Stimulated activated memory B cell treated with anti-CD40 and anti-IgM and Interleukin-4, amounts not matched to agents 10 μg/mL and 1 μg/mL and 100 μg/mL, for 72 hours (primary cell): Measurements from ENCODE around the gene GLCCI1.
"Not testable (repeated sequence)": the region's sequence is repeated elsewhere in the genome, so short reads cannot be mapped to it uniquely, and the experiment has no call there.

Experiments used
- ATAC-seq: fragments of 150-1000 bp; cut with Tn5 transposase; 2 replicates; pipeline ENCODE4 v1.10.0; 2021
- H3K27ac Mint-ChIP-seq: one replicate; pipeline ENCODE4 v1.8.0; 2022; ENCODE audit warnings: mild to moderate bottlenecking, mixed read lengths
- H3K27me3 Mint-ChIP-seq: one replicate; pipeline ENCODE4 v1.8.0; 2022; ENCODE audit warnings: mixed read lengths
- H3K36me3 Mint-ChIP-seq: one replicate; pipeline ENCODE4 v1.8.0; 2022; ENCODE audit warnings: mixed read lengths
- H3K4me1 Mint-ChIP-seq: one replicate; pipeline ENCODE4 v1.8.0; 2022; ENCODE audit warnings: mixed read lengths
- H3K4me3 Mint-ChIP-seq: one replicate; pipeline ENCODE4 v1.8.0; 2022; ENCODE audit warnings: mild to moderate bottlenecking, moderate library complexity, mixed read lengths
- H3K9me3 Mint-ChIP-seq: one replicate; pipeline ENCODE4 v1.8.0; 2022; ENCODE audit warnings: mixed read lengths

GLCCI1 gene

DNA sequence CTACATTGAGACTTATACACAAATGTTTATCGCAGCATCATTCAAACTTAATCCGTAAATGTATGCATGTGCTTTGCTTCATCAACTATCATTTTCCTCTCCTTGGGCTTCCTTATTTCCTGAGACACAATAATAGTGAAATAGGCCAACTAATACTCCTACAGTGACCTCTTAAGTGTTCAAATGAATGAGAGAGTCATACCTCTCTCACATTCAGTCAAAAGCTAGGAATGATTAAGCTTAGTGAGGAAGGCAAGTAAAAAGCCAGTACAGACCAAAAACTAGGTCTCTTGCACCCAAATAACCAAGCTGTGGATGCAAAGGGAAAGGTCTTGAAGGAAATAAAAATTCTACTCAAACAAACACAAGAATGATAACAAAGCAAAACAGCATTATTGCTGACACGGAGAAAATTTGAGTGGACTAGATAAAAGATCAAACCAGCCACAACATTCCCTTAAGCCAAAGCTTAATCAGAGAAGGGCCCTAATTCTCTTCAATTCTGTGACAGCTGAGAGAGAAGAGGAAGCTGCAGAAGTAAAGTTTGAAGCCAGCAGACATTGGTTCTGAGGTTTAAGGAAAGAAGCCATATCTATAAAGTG is 72.3 kb downstream of the GLCCI1 start:
- H3K4me1 Mint-ChIP-seq, result peaks cover 41% of the 10 kb centered on the region
- H3K36me3 Mint-ChIP-seq, result peaks cover 66% of the 10 kb centered on the region
- no peak for ATAC-seq
- no peak overlapping the region for H3K4me3 Mint-ChIP-seq
- H3K9me3 Mint-ChIP-seq, result peaks cover under 1% of the 10 kb centered on the region
- H3K27me3 Mint-ChIP-seq, result no peaks in the 10 kb centered on the region
- H3K27ac Mint-ChIP-seq, result peak overlapping the region; percentile 32

DNA sequence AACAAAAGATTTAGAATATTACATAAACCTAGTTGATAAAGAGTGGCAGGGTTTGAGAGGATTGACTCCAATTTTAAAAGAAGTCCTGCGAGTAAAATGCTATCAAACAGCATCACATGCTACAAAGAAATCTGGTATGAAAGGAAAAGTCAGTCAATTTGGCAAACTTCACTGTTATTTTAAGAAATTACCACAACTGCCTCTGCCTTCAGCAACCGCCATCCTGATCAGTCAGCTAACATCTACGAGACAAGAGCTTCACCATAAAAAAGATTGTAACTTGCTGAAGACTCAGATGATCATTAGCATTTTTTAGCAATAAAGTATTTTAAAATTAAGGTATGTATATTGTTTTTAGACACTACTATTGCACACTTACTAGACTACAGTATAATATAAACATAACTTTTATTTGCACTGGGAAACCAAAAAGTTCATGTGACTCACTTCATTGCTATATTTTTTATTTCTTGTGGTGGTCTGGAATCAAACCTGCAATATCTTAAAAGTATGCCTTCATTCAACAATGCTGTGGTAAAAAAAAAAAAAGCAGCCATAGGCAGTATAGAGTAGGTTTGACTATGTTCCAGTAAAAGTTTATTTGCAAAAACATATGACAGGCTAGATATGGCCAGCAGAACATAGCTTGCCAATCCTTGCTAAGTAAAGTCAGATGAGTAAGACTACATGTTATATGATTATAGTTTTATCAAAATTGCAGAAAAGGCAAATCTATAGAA is 74.4 kb downstream of the GLCCI1 start:
- ATAC-seq, result no peak
- Mint-ChIP-seq H3K27me3 (no peaks in the 10 kb centered on the region), H3K9me3 (peaks cover 2% of the 10 kb centered on the region), H3K4me1 (peaks cover 53% of the 10 kb centered on the region), H3K36me3 (peaks cover 59% of the 10 kb centered on the region), H3K4me3 (no peak overlapping the region), H3K27ac (no peak overlapping the region)

DNA sequence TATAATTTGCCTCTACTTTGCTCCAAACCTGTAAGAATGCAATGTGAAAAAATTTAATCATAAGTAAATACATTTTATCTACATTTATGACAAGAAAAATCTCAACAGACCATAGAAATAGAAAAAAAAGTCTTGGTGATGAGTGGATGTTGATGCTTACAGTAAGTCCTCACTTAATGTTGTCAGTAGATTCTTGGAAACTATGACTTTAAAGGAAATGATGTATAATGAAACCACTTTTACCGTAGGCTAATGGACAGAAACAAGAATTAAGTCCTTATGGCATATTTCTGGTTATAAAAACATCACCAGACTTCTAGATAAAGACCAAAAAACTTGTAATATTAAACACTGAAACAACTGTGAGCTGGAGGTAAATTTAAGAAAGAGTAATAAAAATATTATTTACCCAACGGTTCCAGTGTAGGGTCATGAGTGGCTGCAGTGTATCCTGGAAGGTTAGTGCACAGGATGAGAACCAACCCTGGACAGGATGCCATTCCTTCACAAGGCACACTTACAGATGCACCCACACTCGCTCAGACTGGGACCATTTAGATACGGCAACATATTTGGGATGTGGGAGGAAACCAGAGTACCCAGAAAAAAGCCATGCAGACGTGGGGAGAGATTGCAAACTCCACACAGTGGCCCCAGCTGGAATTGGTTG is 76.3 kb downstream of the GLCCI1 start:
- Mint-ChIP-seq H3K27me3 (no peaks in the 10 kb centered on the region), H3K27ac (peak overlapping the region; percentile 51), H3K36me3 (peaks cover 57% of the 10 kb centered on the region), H3K4me3 (no peak overlapping the region), H3K4me1 (peaks cover 61% of the 10 kb centered on the region), H3K9me3 (peaks cover 2% of the 10 kb centered on the region)
- no peak for ATAC-seq

DNA sequence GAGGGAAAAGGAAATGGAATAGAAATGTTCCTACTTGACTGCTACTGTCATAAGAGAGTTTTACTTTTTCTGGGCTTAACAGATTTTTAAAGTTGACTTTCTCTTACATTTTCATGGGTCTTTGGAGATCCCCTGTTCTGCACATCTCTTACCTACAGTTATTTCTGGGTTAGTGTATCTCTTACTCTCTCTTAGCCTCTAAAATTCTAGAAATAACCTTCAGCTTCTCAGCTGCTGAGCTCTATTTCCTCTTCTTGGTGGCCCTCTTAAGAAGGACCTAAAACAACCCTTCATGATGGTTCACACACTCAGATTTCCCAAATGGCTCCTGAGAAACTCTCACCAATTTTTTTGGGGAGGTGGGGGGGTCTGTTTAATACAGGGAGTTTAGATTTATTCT is 79.5 kb downstream of the GLCCI1 start:
- not testable (repeated sequence) for H3K9me3 Mint-ChIP-seq, H3K27ac Mint-ChIP-seq, H3K4me3 Mint-ChIP-seq, ATAC-seq, H3K27me3 Mint-ChIP-seq
- H3K4me1 Mint-ChIP-seq, result peaks cover 55% of the 10 kb centered on the region
- peaks cover 33% of the 10 kb centered on the region for H3K36me3 Mint-ChIP-seq

DNA sequence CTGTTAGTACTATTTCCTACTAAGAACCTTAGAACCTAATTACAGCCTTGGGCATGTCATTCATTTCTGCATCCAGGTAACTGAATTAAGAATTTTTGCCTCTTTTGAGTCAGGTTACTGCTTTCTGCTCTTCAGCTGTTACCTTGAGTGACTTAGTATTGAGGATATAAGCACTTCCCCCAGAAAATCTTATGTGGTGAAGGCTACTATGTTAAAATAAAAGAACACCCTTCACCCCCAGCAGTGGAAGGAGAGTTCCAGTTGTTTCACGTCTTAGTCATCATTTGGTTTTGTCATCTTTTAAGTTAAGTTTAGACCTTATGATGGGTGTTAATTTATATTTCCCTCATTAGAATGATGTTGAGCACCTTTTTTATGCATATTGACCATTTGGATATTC is 82.8 kb downstream of the GLCCI1 start:
- H3K27ac Mint-ChIP-seq, result no peak overlapping the region
- ATAC-seq, result no peak
- H3K4me1 Mint-ChIP-seq, result peaks cover 29% of the 10 kb centered on the region
- no peak overlapping the region for H3K4me3 Mint-ChIP-seq
- no peaks in the 10 kb centered on the region for H3K9me3 Mint-ChIP-seq
- H3K27me3 Mint-ChIP-seq, result no peaks in the 10 kb centered on the region
- H3K36me3 Mint-ChIP-seq, result peaks cover 20% of the 10 kb centered on the region

DNA sequence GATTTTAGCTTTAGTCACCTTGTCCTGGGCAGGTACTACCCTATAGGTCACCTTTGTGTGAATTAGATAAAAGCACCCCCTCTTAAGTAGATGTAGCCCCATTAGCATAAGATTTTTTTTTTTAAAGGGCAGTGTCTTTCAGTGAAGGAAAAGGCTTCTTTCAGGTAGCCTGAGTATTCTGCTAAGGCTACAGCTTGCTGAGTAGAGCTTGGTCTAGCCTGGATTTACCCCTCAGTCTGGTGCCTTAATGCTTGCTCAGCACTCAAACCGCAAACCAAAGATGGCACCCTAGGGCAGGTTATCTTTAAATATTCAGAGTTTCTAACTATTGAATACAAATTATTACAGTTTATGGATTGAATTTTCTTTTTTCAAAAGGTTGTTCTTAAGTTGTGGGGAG is 83.4 kb downstream of the GLCCI1 start:
- H3K4me3 Mint-ChIP-seq, result no peak overlapping the region

DNA sequence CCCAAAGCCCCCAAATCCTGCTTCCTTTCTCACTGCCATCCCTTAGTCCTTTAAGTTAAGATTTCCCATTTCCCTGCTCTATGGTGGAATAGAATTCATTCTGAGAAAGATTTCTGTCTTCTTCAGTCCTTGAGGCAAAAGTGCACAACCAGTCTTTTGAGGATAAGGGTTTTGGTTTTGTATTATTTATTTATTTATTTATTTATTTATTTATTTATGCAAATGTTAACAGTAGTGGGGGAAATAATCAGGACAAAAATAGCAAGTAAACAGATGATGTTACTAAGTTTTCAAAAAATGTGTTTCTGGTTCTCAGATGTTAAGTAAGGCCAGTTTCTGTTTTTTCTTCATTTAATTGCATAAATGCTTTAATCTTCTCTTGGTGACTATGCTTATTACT is 84.2 kb downstream of the GLCCI1 start:
- Mint-ChIP-seq H3K9me3 (no peaks in the 10 kb centered on the region), H3K4me3 (no peak overlapping the region), H3K36me3 (peaks cover 17% of the 10 kb centered on the region), H3K4me1 (peaks cover 22% of the 10 kb centered on the region), H3K27ac (no peak overlapping the region), H3K27me3 (no peaks in the 10 kb centered on the region)
- no peak for ATAC-seq

More for the DNA sequence above, 83.4 kb downstream of the GLCCI1 start:
- H3K27me3 Mint-ChIP-seq, result no peaks in the 10 kb centered on the region
- H3K9me3 Mint-ChIP-seq, result no peaks in the 10 kb centered on the region
- H3K36me3 Mint-ChIP-seq, result peaks cover 18% of the 10 kb centered on the region
- no peak for ATAC-seq
- H3K4me1 Mint-ChIP-seq, result peaks cover 23% of the 10 kb centered on the region
- no peak overlapping the region for H3K27ac Mint-ChIP-seq

DNA sequence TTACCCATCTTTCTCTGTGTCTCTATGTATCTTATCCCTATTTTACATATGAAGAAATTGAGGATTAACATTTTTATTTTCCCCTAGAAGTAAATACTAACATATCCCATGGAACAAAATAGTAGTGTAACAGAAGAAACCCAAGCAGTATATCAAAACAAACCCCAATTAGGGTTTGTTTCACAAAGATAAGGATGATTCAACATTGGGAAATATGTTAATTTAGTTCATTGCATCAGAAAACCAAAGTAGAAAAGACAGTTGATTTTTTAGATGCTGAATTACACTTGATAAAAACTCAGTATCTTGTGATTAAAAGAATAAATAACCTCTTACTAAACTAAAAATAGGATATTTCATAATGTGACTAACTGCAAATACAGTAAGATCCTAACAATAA is 87.8 kb downstream of the GLCCI1 start:
- H3K4me1 Mint-ChIP-seq, result peaks cover 3% of the 10 kb centered on the region
- H3K27ac Mint-ChIP-seq, result no peak overlapping the region
- no peak overlapping the region for H3K4me3 Mint-ChIP-seq
- H3K36me3 Mint-ChIP-seq, result peaks cover 28% of the 10 kb centered on the region
- no peaks in the 10 kb centered on the region for H3K9me3 Mint-ChIP-seq
- H3K27me3 Mint-ChIP-seq, result no peaks in the 10 kb centered on the region
- ATAC-seq, result no peak

DNA sequence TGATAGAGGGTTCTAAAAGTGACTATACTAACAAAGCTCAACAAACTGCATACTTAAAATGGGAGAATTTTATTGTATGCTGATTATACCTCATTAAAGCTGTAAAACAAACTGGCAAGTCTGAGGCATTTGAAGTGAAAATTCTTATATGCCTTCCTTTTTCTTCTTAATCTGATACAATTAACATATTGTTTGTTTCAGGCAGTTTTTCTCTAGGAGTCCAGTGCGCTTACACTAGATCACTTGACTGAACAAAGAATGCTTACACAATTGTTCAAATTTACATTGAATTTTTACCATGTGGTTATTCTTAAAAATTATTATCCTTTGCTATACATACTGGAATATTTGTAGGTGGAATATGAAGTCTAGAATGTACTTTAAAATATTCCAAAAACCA is 89.0 kb downstream of the GLCCI1 start:
- no peaks in the 10 kb centered on the region for H3K27me3 Mint-ChIP-seq
- no peak for ATAC-seq
- no peak overlapping the region for H3K27ac Mint-ChIP-seq
- peaks cover 32% of the 10 kb centered on the region for H3K36me3 Mint-ChIP-seq
- H3K4me1 Mint-ChIP-seq, result no peaks in the 10 kb centered on the region
- H3K9me3 Mint-ChIP-seq, result peaks cover 2% of the 10 kb centered on the region
- H3K4me3 Mint-ChIP-seq, result no peak overlapping the region

DNA sequence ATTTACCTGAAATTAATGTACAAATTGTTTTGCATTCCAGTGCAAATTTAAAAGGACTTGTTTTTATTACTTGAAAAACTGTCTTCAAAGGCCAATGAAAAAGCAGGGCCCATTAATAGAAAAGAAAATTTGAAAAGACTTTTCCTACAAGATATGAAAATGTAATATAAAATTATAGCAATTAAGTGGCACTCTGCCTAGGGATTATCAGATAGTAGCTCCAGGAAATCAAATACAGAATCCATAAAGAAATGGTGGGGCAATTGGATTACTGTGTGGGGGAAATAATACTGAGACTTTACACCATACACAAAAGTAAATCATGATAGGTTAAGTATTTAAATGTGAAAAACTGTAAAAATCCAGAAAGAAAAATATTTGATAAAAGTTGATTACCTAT is 89.7 kb downstream of the GLCCI1 start:
- H3K36me3 Mint-ChIP-seq, result peaks cover 39% of the 10 kb centered on the region
- H3K4me3 Mint-ChIP-seq, result no peak overlapping the region
- H3K4me1 Mint-ChIP-seq, result no peaks in the 10 kb centered on the region
- no peak overlapping the region for H3K27ac Mint-ChIP-seq
- H3K27me3 Mint-ChIP-seq, result no peaks in the 10 kb centered on the region
- no peak for ATAC-seq
- H3K9me3 Mint-ChIP-seq, result peaks cover 3% of the 10 kb centered on the region

DNA sequence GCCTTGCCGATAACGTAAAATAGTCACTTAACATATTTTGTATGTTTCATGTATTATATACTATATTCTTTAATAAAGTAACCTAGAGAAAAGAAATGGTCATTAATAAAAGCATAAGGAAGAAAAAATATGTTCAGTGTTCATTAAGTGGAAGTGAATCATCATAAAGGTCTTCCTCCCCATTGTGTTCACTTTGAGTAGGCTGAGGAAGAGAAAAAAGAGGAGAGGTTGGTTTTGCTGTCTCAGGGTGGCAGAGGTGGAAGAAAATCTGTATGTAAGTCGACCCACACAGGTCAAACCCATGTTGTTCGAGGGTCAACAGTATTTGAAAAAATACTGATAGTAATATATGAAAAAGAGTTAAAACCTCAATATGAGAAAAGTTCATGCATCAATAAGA is 90.3 kb downstream of the GLCCI1 start:
- Mint-ChIP-seq H3K36me3 (peaks cover 44% of the 10 kb centered on the region), H3K4me3 (no peak overlapping the region)

DNA sequence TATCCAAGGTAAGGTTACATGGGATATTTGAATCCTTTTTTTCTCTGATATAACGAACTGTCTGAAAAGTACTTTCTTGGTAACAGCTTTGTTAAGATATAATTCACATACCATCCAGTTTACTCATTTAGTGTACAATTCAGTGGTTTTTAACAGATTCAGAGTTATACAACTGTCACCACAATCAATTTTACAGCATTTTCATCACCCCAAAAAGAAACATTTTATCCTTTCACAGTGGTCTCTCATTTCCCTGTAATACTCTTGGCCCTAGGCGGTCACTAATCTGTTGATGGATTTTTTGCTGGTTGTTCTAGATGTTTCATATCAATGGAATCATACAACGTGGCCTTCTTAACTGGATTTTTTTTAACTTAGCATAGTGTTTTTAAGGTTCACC is 91.6 kb downstream of the GLCCI1 start:
- peaks cover 54% of the 10 kb centered on the region for H3K36me3 Mint-ChIP-seq
- H3K4me1 Mint-ChIP-seq, result peaks cover 9% of the 10 kb centered on the region
- no peaks in the 10 kb centered on the region for H3K27me3 Mint-ChIP-seq
- H3K27ac Mint-ChIP-seq, result no peak overlapping the region
- H3K9me3 Mint-ChIP-seq, result peaks cover 3% of the 10 kb centered on the region
- no peak overlapping the region for H3K4me3 Mint-ChIP-seq
- ATAC-seq, result no peak

More for the DNA sequence above, 90.3 kb downstream of the GLCCI1 start:
- Mint-ChIP-seq H3K27ac (no peak overlapping the region), H3K4me1 (peaks cover 3% of the 10 kb centered on the region), H3K27me3 (no peaks in the 10 kb centered on the region), H3K9me3 (peaks cover 3% of the 10 kb centered on the region)
- ATAC-seq, result no peak

DNA sequence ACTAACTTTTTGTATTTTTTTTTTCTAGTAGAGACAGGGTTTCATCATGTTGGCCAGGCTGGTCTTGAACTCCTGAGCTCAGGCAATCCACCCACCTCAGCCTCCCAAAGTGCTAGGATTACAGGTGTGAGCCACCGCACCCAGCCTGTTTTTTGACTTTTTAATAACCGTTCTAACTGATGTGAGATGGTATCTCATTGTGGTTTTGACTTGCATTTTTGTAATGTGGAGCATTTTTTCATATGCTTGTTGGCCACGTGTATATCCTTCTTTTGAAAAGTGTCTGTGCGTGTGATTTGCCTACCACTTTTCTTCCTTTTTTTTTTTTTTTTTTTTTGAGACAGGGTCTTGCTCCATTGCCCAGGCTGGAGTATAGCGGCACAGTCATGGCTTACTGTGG is 94.7 kb downstream of the GLCCI1 start:
- H3K27me3 Mint-ChIP-seq, H3K27ac Mint-ChIP-seq, H3K4me3 Mint-ChIP-seq, ATAC-seq, H3K9me3 Mint-ChIP-seq: not testable (repeated sequence)
- peaks cover 63% of the 10 kb centered on the region for H3K36me3 Mint-ChIP-seq
- peaks cover 31% of the 10 kb centered on the region for H3K4me1 Mint-ChIP-seq

DNA sequence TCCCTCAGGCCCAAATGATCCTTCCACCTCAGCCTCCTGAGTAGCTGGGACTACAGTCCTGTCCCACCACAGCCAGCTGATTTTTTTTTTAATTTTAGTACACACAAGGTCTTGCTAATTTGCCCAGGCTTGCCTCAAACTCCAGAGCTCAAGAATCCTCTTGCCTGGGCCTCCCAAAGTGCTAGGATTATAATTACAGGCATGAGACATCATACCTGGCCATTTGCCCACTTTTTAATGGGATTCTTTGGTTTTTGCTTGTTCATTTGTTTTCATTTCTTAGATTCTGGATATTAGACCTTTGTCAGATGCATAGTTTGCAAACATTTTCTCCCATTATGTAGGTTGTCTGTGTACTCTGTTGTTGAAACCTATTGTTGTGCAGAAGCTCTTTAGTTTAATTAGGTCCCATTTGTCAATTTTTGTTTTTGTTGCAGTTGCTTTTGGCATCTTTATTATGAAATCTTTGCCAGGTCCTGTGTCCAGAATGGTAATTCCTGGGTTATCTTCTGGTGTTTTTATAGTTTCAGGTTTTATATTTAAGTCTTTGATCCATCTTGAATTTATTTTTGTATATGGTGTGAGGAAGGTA is 95.2 kb downstream of the GLCCI1 start:
- H3K36me3 Mint-ChIP-seq, result peaks cover 66% of the 10 kb centered on the region

DNA sequence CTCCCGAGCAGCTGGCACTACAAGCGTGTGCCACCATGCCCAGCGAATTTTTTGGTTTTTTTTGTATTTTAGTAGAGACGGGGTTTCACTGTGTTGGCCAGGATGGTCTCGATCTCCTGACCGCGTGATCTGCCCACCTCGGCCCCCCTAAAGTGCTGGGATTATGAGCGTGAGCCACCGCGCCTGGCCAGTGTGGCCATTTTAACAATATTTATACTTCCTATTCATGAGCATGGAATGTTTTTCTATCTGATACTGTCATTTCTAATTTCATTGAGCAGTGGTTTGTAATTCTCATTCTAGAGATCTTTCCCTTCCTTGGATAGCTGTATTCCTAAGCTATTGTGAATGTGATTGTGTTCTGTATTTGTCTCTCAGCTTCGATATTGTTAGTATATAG is 96.2 kb downstream of the GLCCI1 start:
- Mint-ChIP-seq H3K27me3 (no peaks in the 10 kb centered on the region), H3K36me3 (peaks cover 66% of the 10 kb centered on the region), H3K9me3 (peaks cover 3% of the 10 kb centered on the region), H3K4me1 (peaks cover 42% of the 10 kb centered on the region), H3K4me3 (no peak overlapping the region), H3K27ac (no peak overlapping the region)
- ATAC-seq, result no peak

More for the DNA sequence above, 95.2 kb downstream of the GLCCI1 start:
- Mint-ChIP-seq H3K4me3 (no peak overlapping the region), H3K27me3 (no peaks in the 10 kb centered on the region), H3K4me1 (peaks cover 36% of the 10 kb centered on the region), H3K9me3 (peaks cover 3% of the 10 kb centered on the region), H3K27ac (no peak overlapping the region)
- ATAC-seq, result no peak
